ENCODE measurements around the gene TIFAB. TPM values are rescaled to one million over a fixed set of nuclear protein-coding genes. Genes with fewer than 3 reads are reported as not detected.

Gene TIFAB
- total RNA-seq, 1 donor: not detected

- no peak for DNase-seq (ENCODE audit: insufficient read length, low spot score, missing footprints)
- H3K27me3 ChIP-seq (ENCODE audit: insufficient read depth, low read length): peaks cover 68% of the 10 kb centered on the region
- H3K4me2 ChIP-seq (ENCODE audit: insufficient read depth, low read length): no peak overlapping the region
- no peaks in the 10 kb centered on the region for H3K9me3 ChIP-seq (ENCODE audit: low read depth, low read length)
- H3K4me1 ChIP-seq (ENCODE audit: insufficient read depth, low read length): no peaks in the 10 kb centered on the region
- no peak for TF ChIP-seq CTCF (IDR thresholded peaks at IDR 0.05; ENCODE audit: extremely low read depth, low read depth, low read length)
- no peak overlapping the region for H3K27ac ChIP-seq (ENCODE audit: low read depth, low read length)
- H2AFZ ChIP-seq (ENCODE audit: low read length): no peak overlapping the region
- no peaks in the 10 kb centered on the region for H3K79me2 ChIP-seq (ENCODE audit: insufficient read depth, low read length)
- no peak overlapping the region for H3K4me3 ChIP-seq (ENCODE audit: insufficient read depth, low read length)
- H4K20me1 ChIP-seq (ENCODE audit: insufficient read depth, low read length): no peaks in the 10 kb centered on the region
- H3K36me3 ChIP-seq (ENCODE audit: insufficient read depth, low read length): no peaks in the 10 kb centered on the region
Observed at GRCh38 chr5:135417083-135417482, 35.1 kb downstream of the TIFAB start.

GRCh38 chr5:135405082-135405481 lies 47.1 kb downstream of the TIFAB start:
- no peak for DNase-seq (ENCODE audit: insufficient read length, low spot score, missing footprints)
- no peak overlapping the region for H3K27ac ChIP-seq (ENCODE audit: low read depth, low read length)
- no peak overlapping the region for H3K4me2 ChIP-seq (ENCODE audit: insufficient read depth, low read length)
- H3K27me3 ChIP-seq (ENCODE audit: insufficient read depth, low read length): no peaks in the 10 kb centered on the region
- no peak overlapping the region for H3K4me3 ChIP-seq (ENCODE audit: insufficient read depth, low read length)
- H4K20me1 ChIP-seq (ENCODE audit: insufficient read depth, low read length): no peaks in the 10 kb centered on the region
- no peak for TF ChIP-seq CTCF (IDR thresholded peaks at IDR 0.05; ENCODE audit: extremely low read depth, low read depth, low read length)
- no peak overlapping the region for H2AFZ ChIP-seq (ENCODE audit: low read length)
- H3K9me3 ChIP-seq (ENCODE audit: low read depth, low read length): no peaks in the 10 kb centered on the region
- H3K4me1 ChIP-seq (ENCODE audit: insufficient read depth, low read length): no peaks in the 10 kb centered on the region
- no peaks in the 10 kb centered on the region for H3K36me3 ChIP-seq (ENCODE audit: insufficient read depth, low read length)
- H3K79me2 ChIP-seq (ENCODE audit: insufficient read depth, low read length): no peaks in the 10 kb centered on the region

- peaks cover 18% of the 10 kb centered on the region for H3K4me1 ChIP-seq (ENCODE audit: insufficient read depth, low read length)
- H4K20me1 ChIP-seq (ENCODE audit: insufficient read depth, low read length): peaks cover 11% of the 10 kb centered on the region
- TF ChIP-seq CTCF (IDR thresholded peaks at IDR 0.05; ENCODE audit: extremely low read depth, low read depth, low read length): no peak
- no peak overlapping the region for H3K27ac ChIP-seq (ENCODE audit: low read depth, low read length)
- DNase-seq (ENCODE audit: insufficient read length, low spot score, missing footprints): no peak
- no peaks in the 10 kb centered on the region for H3K36me3 ChIP-seq (ENCODE audit: insufficient read depth, low read length)
- no peak overlapping the region for H2AFZ ChIP-seq (ENCODE audit: low read length)
- H3K4me3 ChIP-seq (ENCODE audit: insufficient read depth, low read length): no peak overlapping the region
- H3K79me2 ChIP-seq (ENCODE audit: insufficient read depth, low read length): peaks cover 22% of the 10 kb centered on the region
- no peak overlapping the region for H3K4me2 ChIP-seq (ENCODE audit: insufficient read depth, low read length)
- no peaks in the 10 kb centered on the region for H3K9me3 ChIP-seq (ENCODE audit: low read depth, low read length)
- H3K27me3 ChIP-seq (ENCODE audit: insufficient read depth, low read length): no peaks in the 10 kb centered on the region
Observed at GRCh38 chr5:135402031-135402430, 50.1 kb downstream of the TIFAB start.

- TF ChIP-seq CTCF (IDR thresholded peaks at IDR 0.05; ENCODE audit: extremely low read depth, low read depth, low read length): no peak
- Histone ChIP-seq H3K27me3 (ENCODE audit: insufficient read depth, low read length) (no peaks in the 10 kb centered on the region), H4K20me1 (ENCODE audit: insufficient read depth, low read length) (peaks cover 23% of the 10 kb centered on the region), H3K4me2 (ENCODE audit: insufficient read depth, low read length) (no peak overlapping the region), H3K4me1 (ENCODE audit: insufficient read depth, low read length) (peaks cover 22% of the 10 kb centered on the region), H3K9me3 (ENCODE audit: low read depth, low read length) (no peaks in the 10 kb centered on the region), H2AFZ (ENCODE audit: low read length) (peak overlapping the region; percentile 8), H3K79me2 (ENCODE audit: insufficient read depth, low read length) (peaks cover 34% of the 10 kb centered on the region), H3K4me3 (ENCODE audit: insufficient read depth, low read length) (no peak overlapping the region), H3K36me3 (ENCODE audit: insufficient read depth, low read length) (no peaks in the 10 kb centered on the region), H3K27ac (ENCODE audit: low read depth, low read length) (no peak overlapping the region)
- no peak for DNase-seq (ENCODE audit: insufficient read length, low spot score, missing footprints)
Observed at GRCh38 chr5:135400866-135401265, 51.3 kb downstream of the TIFAB start.
